ENCODE measurements around the gene ADORA1.

The ADORA1 gene

GRCh38 chr1:203140743-203141520, 13.4 kb downstream of the ADORA1 start:
- Histone ChIP-seq H2AFZ (ENCODE audit: low read depth, low read length) (no peak overlapping the region), H3K27me3 (ENCODE audit: control insufficient read depth in 1 of 2, insufficient read depth in 1 of 2, low read length in 2 of 2) (peaks cover 0 to 3% of the 10 kb centered on the region in 2 experiments), H3K4ac (ENCODE audit: low read depth in 1 of 2, low read length in 2 of 2) (no peak overlapping the region), H3K14ac (ENCODE audit: low read length in 2 of 2) (no peak overlapping the region), H3K9ac (ENCODE audit: low read length) (no peak overlapping the region), H4K91ac (ENCODE audit: low read length) (no peak overlapping the region), H2BK12ac (ENCODE audit: low read length in 2 of 2) (peak overlapping the region in 1 of 2 experiments; percentile 65), H3K23ac (ENCODE audit: low read length in 2 of 2) (no peak overlapping the region), H2BK5ac (ENCODE audit: low read depth, low read length, poor library complexity, severe bottlenecking) (no peak overlapping the region), H3K36me3 (ENCODE audit: control insufficient read depth in 1 of 2, insufficient read depth in 2 of 2, low read depth in 1 of 2, low read length in 2 of 2) (peaks cover 23 to 43% of the 10 kb centered on the region in 2 experiments), H2AK5ac (ENCODE audit: low read length, severe bottlenecking) (peak overlapping the region; percentile 46), H3K4me3 (ENCODE audit: insufficient read depth in 1 of 2, low read depth in 1 of 2, low read length in 2 of 2) (no peak overlapping the region), H3K4me1 (ENCODE audit: control insufficient read depth, insufficient read depth, low read depth, low read length) (peaks cover 39% of the 10 kb centered on the region), H3K9me3 (ENCODE audit: control insufficient read depth, low read length) (no peaks in the 10 kb centered on the region), H3K18ac (ENCODE audit: low read depth in 1 of 2, low read length in 2 of 2) (no peak overlapping the region), H2BK15ac (ENCODE audit: low read depth, poor library complexity, severe bottlenecking) (no peak overlapping the region), H3K79me1 (replicated peaks; ENCODE audit: low read length, poor library complexity, severe bottlenecking) (peaks cover 44% of the 10 kb centered on the region), H2BK120ac (ENCODE audit: low read depth, low read length) (no peak overlapping the region), H3K4me2 (ENCODE audit: low read length, poor library complexity, severe bottlenecking) (no peak overlapping the region), H4K8ac (ENCODE audit: low read length) (no peak overlapping the region), H3K27ac (ENCODE audit: low read length, poor library complexity, severe bottlenecking) (no peak overlapping the region)
- no peak for DNase-seq
- WGBS, result 65% methylated on average over 5 of the region's 5 CpGs

- Histone ChIP-seq H3K36me3 (ENCODE audit: control insufficient read depth in 1 of 2, insufficient read depth in 2 of 2, low read depth in 1 of 2, low read length in 2 of 2) (peaks cover 20 to 43% of the 10 kb centered on the region in 2 experiments), H3K4me2 (ENCODE audit: low read length, poor library complexity, severe bottlenecking) (no peak overlapping the region), H2AFZ (ENCODE audit: low read depth, low read length) (no peak overlapping the region), H3K27me3 (ENCODE audit: control insufficient read depth in 1 of 2, insufficient read depth in 1 of 2, low read length in 2 of 2) (peaks cover 0 to 3% of the 10 kb centered on the region in 2 experiments), H3K4ac (ENCODE audit: low read depth in 1 of 2, low read length in 2 of 2) (no peak overlapping the region), H4K8ac (ENCODE audit: low read length) (no peak overlapping the region), H3K9ac (ENCODE audit: low read length) (no peak overlapping the region), H2BK15ac (ENCODE audit: low read depth, poor library complexity, severe bottlenecking) (no peak overlapping the region), H2BK12ac (ENCODE audit: low read length in 2 of 2) (no peak overlapping the region), H3K4me1 (ENCODE audit: control insufficient read depth, insufficient read depth, low read depth, low read length) (peaks cover 41% of the 10 kb centered on the region), H3K4me3 (ENCODE audit: insufficient read depth in 1 of 2, low read depth in 1 of 2, low read length in 2 of 2) (no peak overlapping the region), H2BK5ac (ENCODE audit: low read depth, low read length, poor library complexity, severe bottlenecking) (no peak overlapping the region), H2AK5ac (ENCODE audit: low read length, severe bottlenecking) (peak overlapping the region; percentile 66), H3K18ac (ENCODE audit: low read depth in 1 of 2, low read length in 2 of 2) (no peak overlapping the region), H4K91ac (ENCODE audit: low read length) (no peak overlapping the region), H3K9me3 (ENCODE audit: control insufficient read depth, low read length) (no peaks in the 10 kb centered on the region), H3K14ac (ENCODE audit: low read length in 2 of 2) (no peak overlapping the region), H3K23ac (ENCODE audit: low read length in 2 of 2) (no peak overlapping the region), H3K27ac (ENCODE audit: low read length, poor library complexity, severe bottlenecking) (no peak overlapping the region), H3K79me1 (replicated peaks; ENCODE audit: low read length, poor library complexity, severe bottlenecking) (peaks cover 44% of the 10 kb centered on the region), H2BK120ac (ENCODE audit: low read depth, low read length) (no peak overlapping the region)
- WGBS, result 97% methylated on average over 6 of the region's 6 CpGs
- DNase-seq, result no peak
These were observed 14.6 kb downstream of the ADORA1 start for GRCh38 chr1:203142124-203142523.

- 85% methylated on average over 3 of the region's 5 CpGs for WGBS
These were observed 15.3 kb downstream of the ADORA1 start for GRCh38 chr1:203142684-203143408.

GRCh38 chr1:203143641-203144040, 16.1 kb downstream of the ADORA1 start:
- Histone ChIP-seq H3K4me2 (ENCODE audit: low read length, poor library complexity, severe bottlenecking) (no peak overlapping the region), H2BK5ac (ENCODE audit: low read depth, low read length, poor library complexity, severe bottlenecking) (no peak overlapping the region), H2BK120ac (ENCODE audit: low read depth, low read length) (no peak overlapping the region), H3K18ac (ENCODE audit: low read depth in 1 of 2, low read length in 2 of 2) (no peak overlapping the region), H4K8ac (ENCODE audit: low read length) (no peak overlapping the region), H4K91ac (ENCODE audit: low read length) (no peak overlapping the region), H3K9ac (ENCODE audit: low read length) (no peak overlapping the region), H2AFZ (ENCODE audit: low read depth, low read length) (no peak overlapping the region), H3K27ac (ENCODE audit: low read length, poor library complexity, severe bottlenecking) (no peak overlapping the region), H3K23ac (ENCODE audit: low read length in 2 of 2) (no peak overlapping the region), H3K4me3 (ENCODE audit: insufficient read depth in 1 of 2, low read depth in 1 of 2, low read length in 2 of 2) (no peak overlapping the region), H3K4ac (ENCODE audit: low read depth in 1 of 2, low read length in 2 of 2) (no peak overlapping the region), H3K14ac (ENCODE audit: low read length in 2 of 2) (no peak overlapping the region), H3K9me3 (ENCODE audit: control insufficient read depth, low read length) (no peaks in the 10 kb centered on the region), H3K79me1 (replicated peaks; ENCODE audit: low read length, poor library complexity, severe bottlenecking) (peaks cover 41% of the 10 kb centered on the region), H2AK5ac (ENCODE audit: low read length, severe bottlenecking) (peak overlapping the region; percentile 0), H3K36me3 (ENCODE audit: control insufficient read depth in 1 of 2, insufficient read depth in 2 of 2, low read depth in 1 of 2, low read length in 2 of 2) (peaks cover 16 to 45% of the 10 kb centered on the region in 2 experiments), H2BK15ac (ENCODE audit: low read depth, poor library complexity, severe bottlenecking) (no peak overlapping the region), H2BK12ac (ENCODE audit: low read length in 2 of 2) (peak overlapping the region in 1 of 2 experiments; percentile 8), H3K27me3 (ENCODE audit: control insufficient read depth in 1 of 2, insufficient read depth in 1 of 2, low read length in 2 of 2) (no peaks in the 10 kb centered on the region), H3K4me1 (ENCODE audit: control insufficient read depth, insufficient read depth, low read depth, low read length) (peaks cover 45% of the 10 kb centered on the region)
- DNase-seq, result no peak
- 87% methylated on average over 11 of the region's 11 CpGs for WGBS

More at GRCh38 chr1:203142684-203143408, 15.3 kb downstream of the ADORA1 start:
- H4K8ac ChIP-seq (ENCODE audit: low read length), result no peak overlapping the region
- peaks cover 42% of the 10 kb centered on the region for H3K4me1 ChIP-seq (ENCODE audit: control insufficient read depth, insufficient read depth, low read depth, low read length)
- H4K91ac ChIP-seq (ENCODE audit: low read length), result no peak overlapping the region
- no peak overlapping the region for H2BK120ac ChIP-seq (ENCODE audit: low read depth, low read length)
- no peak overlapping the region for H2AFZ ChIP-seq (ENCODE audit: low read depth, low read length)
- no peak overlapping the region for H2AK5ac ChIP-seq (ENCODE audit: low read length, severe bottlenecking)
- no peak overlapping the region for H2BK5ac ChIP-seq (ENCODE audit: low read depth, low read length, poor library complexity, severe bottlenecking)
- H2BK12ac ChIP-seq (ENCODE audit: low read length in 2 of 2), result peak overlapping the region in 1 of 2 experiments; percentile 15
- DNase-seq, result no peak
- no peaks in the 10 kb centered on the region for H3K9me3 ChIP-seq (ENCODE audit: control insufficient read depth, low read length)
- H3K14ac ChIP-seq (ENCODE audit: low read length in 2 of 2), result no peak overlapping the region
- H3K27ac ChIP-seq (ENCODE audit: low read length, poor library complexity, severe bottlenecking), result no peak overlapping the region
- no peak overlapping the region for H3K4me2 ChIP-seq (ENCODE audit: low read length, poor library complexity, severe bottlenecking)
- no peak overlapping the region for H3K4ac ChIP-seq (ENCODE audit: low read depth in 1 of 2, low read length in 2 of 2)
- H3K79me1 ChIP-seq (replicated peaks; ENCODE audit: low read length, poor library complexity, severe bottlenecking), result peaks cover 42% of the 10 kb centered on the region
- H3K9ac ChIP-seq (ENCODE audit: low read length), result no peak overlapping the region
- H3K4me3 ChIP-seq (ENCODE audit: insufficient read depth in 1 of 2, low read depth in 1 of 2, low read length in 2 of 2), result no peak overlapping the region
- no peak overlapping the region for H2BK15ac ChIP-seq (ENCODE audit: low read depth, poor library complexity, severe bottlenecking)
- no peak overlapping the region for H3K23ac ChIP-seq (ENCODE audit: low read length in 2 of 2)
- H3K36me3 ChIP-seq (ENCODE audit: control insufficient read depth in 1 of 2, insufficient read depth in 2 of 2, low read depth in 1 of 2, low read length in 2 of 2), result peaks cover 18 to 43% of the 10 kb centered on the region in 2 experiments
- no peak overlapping the region for H3K18ac ChIP-seq (ENCODE audit: low read depth in 1 of 2, low read length in 2 of 2)
- peaks cover 0 to 3% of the 10 kb centered on the region in 2 experiments for H3K27me3 ChIP-seq (ENCODE audit: control insufficient read depth in 1 of 2, insufficient read depth in 1 of 2, low read length in 2 of 2)
